Activated CD4-positive, CD25-positive, alpha-beta regulatory T cell treated with anti-CD3 and anti-CD28 coated beads, Interleukin-2, amount 50 U/mL, for 16 hours (primary cell): ENCODE data around the gene MCCC1.

ENCODE experiments used
- DNase-seq: peaks from one replicate; pipeline ENCODE4 v3.0.0-alpha.2; 2020; ENCODE audit warnings: low read depth, low spot score

The MCCC1 gene

DNA sequence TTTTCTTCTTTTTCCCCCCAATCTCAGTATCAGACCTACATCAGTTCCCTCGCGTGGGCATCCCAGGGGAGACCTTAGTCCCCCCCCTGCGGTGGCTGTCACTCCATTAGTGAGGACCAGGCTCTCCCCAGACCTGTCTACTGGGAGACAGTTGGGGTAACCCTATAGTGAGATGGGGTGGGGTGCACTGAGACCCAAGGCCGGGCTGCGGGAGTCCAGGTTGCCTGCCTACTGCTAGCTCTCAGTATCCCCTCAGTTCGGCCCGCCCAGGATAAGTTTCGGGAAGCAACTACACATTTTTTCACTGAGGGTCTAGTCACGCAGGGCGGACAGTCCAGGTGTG is 118.3 kb downstream of the MCCC1 start:
- no peak for DNase-seq

DNA sequence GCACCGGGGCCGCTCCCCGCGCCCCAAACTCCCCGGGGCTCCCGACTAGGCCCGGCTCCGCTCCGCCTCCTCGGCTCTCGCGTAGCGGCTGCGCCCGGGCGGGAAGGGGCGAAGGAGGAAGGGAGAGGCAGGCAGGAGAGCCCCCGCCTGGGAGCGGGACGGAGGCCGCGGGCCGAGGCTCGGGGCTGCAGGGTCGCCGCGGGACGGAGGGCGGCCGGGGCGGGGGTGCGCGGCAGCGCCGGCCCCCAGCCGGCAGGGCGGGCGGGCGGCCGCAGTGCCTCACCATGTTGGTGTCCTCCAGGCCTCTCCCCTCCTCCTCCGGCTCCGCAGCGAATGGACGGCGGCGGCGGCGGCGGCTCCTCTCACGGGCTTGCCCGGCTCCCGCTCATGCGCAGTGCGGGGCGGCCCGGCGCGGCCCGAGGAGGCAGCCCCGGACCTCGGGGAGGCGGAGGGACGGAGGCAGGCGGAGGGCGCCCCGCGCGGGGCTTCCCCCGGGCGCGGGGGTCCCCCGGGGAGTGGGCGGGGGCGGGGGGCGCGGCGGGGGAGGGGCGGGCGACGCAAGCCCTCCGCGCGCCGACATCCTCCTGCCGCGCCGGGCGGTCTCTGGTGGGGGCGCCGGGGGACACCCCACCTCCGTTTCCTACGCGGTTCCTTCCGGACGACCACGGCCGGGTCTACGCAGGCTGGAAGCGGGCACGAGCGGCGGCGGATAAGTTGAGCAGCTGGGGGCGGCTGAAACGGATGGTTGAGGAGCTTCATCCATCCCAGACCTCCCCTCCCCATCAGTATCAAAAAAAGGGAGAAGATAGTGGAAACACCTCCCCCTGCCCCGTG is 118.9 kb downstream of the MCCC1 start, which contains the start of gene DCUN1D1:
TSS of gene DCUN1D1 (minus strand) at position 335 of the 834 bp plus-strand sequence. CDS start at position 286, 49 bp downstream.
- peak; percentile 76 for DNase-seq

- no peak for DNase-seq
Observed at GRCh38 chr3:182979674-182980191, 119.6 kb downstream of the MCCC1 start.

DNA sequence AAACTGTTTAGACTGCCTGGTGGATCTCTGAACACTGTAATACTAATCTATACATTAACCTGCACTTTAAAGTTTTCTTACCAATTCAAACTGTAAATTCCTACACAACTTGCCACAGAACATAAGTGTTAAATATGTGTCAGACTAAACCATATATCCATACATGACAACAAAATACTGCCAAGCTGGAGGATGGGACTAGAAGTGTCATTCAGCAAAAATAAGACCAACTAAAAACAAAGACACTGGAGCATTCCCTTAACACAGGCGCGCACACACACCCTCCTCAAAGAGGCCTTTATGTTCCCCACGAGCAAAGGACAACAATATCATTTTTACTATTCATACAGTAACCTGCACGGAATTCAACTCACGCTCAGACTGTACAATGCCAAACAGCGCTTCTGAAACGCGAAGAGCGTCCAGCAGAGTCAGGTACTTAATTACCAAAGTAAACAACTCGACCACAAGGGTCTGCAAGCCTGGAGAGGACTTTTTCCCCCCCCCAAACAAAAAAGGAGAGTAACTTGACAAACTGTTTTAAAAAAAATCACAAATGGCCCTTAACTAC is 120.1 kb downstream of the MCCC1 start:
- no peak for DNase-seq

GRCh38 chr3:182978387-182978786 is 120.9 kb downstream of the MCCC1 start:
- DNase-seq: no peak

- no peak for DNase-seq
Observed at GRCh38 chr3:182973047-182973446, 126.2 kb downstream of the MCCC1 start.

DNA sequence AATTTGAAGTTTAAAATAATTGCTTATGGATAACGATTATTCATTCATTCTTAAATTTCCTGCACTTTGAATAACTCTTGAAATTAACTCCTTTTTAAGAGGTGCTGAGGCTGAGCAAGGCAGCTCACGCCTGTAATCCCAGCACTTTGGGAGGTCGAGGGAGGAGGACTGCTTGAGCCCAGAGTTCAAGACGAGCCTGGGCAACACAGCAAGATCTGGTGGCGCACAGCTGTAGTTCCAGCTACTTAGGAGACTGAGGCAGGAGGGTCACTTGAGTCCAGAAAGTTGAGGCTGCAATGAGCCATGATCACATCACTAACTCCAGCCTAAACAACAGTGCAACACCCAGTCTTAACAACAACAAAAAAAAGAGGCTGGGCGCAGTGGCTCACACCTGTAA is 126.9 kb downstream of the MCCC1 start:
- no peak for DNase-seq

DNA sequence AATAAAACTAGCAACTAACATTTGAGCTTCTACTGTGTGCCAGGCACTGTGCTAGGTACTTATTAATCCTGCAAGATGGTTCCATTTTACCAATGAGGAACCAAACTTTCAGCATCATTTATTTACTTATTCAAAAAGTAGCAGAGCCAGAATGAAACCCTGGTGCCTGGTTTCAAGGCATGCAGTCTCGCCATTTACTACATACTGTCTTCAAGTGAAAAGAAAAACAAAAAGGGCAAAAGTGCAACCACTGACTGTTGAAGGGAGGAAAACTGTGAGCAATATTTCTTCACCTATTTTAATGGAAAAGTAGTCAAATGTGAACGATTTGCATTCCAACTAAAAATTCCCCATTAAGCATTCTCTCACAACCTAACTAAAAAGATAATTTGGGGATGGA is 127.7 kb downstream of the MCCC1 start:
- DNase-seq: no peak

- no peak for DNase-seq
Observed at GRCh38 chr3:182970811-182971418, 128.4 kb downstream of the MCCC1 start.

GRCh38 chr3:182969853-182970252 is 129.4 kb downstream of the MCCC1 start:
- no peak for DNase-seq

DNA sequence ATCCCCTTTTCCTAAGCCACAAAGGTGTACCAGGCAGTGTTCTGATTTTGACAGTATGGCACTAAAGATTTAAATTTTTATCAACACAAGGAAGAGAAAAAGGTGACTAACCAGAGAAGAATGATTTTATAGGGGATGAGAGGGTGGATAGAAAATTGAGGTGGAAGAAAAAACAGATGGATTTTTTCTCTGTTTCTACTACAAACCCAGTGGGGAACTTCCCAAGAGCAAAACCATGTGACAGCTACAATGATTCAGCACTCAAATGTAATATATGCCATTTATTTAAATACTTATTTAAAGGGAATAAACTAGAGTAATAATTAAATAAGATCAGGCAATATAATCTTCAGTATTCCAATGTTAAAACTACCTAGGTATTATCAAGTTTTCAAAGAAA is 130.0 kb downstream of the MCCC1 start:
- DNase-seq: no peak

GRCh38 chr3:182967218-182968204 is 131.8 kb downstream of the MCCC1 start:
- no peak for DNase-seq

GRCh38 chr3:182965861-182966366 is 133.4 kb downstream of the MCCC1 start:
- no peak for DNase-seq
